A549 (cell line): ENCODE measurements around the gene NTN4.

Experiments
- CBX2 ChIP-seq: fragments of 200-600 bp; sonication (generic); IDR thresholded peaks from 2 replicates; pipeline ENCODE4 v1.6.1; 2016; ENCODE audit warnings: low read depth, mild to moderate bottlenecking, borderline replicate concordance
- CHD4 ChIP-seq: fragments of 200-600 bp; sonication (generic); IDR thresholded peaks from 2 replicates; pipeline ENCODE4 v1.6.1; 2016; ENCODE audit warnings: antibody characterized with exemption, mild to moderate bottlenecking, borderline replicate concordance
- CTCF ChIP-seq: fragments of >200 bp; sonication (Bioruptor Twin); formaldehyde crosslinking; IDR thresholded peaks from 3 replicates; pipeline ENCODE4 v1.5.1; 2016
- HES2 ChIP-seq: fragments of >200 bp; sonication (Bioruptor Twin); formaldehyde crosslinking; IDR thresholded peaks from 2 replicates; pipeline ENCODE4 v1.6.1; 2016
- JUN ChIP-seq, 2 experiments: fragments of >200 bp; sonication (Bioruptor Twin); formaldehyde crosslinking; IDR thresholded peaks; 2 replicates in 1 of 2; 3 replicates in 1 of 2; pipeline ENCODE4 v1.6.1; 2016 to 2017
- MAX ChIP-seq: IDR thresholded peaks from 2 replicates; pipeline ENCODE4 v1.6.1; 2012
- MAZ ChIP-seq: fragments of 150-350 bp; IDR thresholded peaks from 2 replicates; pipeline ENCODE4 v1.6.1; 2014; ENCODE audit warnings: antibody characterized with exemption, low read depth, low read length, borderline replicate concordance
- MYC ChIP-seq: IDR thresholded peaks from 2 replicates; pipeline ENCODE4 v1.6.1; 2012; ENCODE audit warnings: mild to moderate bottlenecking, inconsistent platforms, low read length, improper control_type of control experiment, borderline replicate concordance
- RARB ChIP-seq: fragments of 250-450 bp; sonication (Bioruptor Pico); IDR thresholded peaks from 2 replicates; pipeline ENCODE4 v1.8.0; 2021; ENCODE audit warnings: mild to moderate bottlenecking, moderate library complexity
- RFX5 ChIP-seq: fragments of 450-650 bp; IDR thresholded peaks from 2 replicates; pipeline ENCODE4 v1.7.1; 2014; ENCODE audit warnings: antibody characterized with exemption, mild to moderate bottlenecking, moderate library complexity
- USF2 ChIP-seq: fragments of 450-650 bp; IDR thresholded peaks from 2 replicates; pipeline ENCODE4 v1.6.1; 2014; ENCODE audit warnings: antibody characterized with exemption

- no peak for TF ChIP-seq USF2
- TF ChIP-seq RARB (CRISPR knock-in tag): peak; percentile 59
- no peak for TF ChIP-seq CTCF
- TF ChIP-seq MAZ: no peak
- no peak for TF ChIP-seq CHD4
- TF ChIP-seq JUN (IDR thresholded peaks at IDR 0.05): peak; percentile 44 to 81; a peak in 2 of 5 replicates
- TF ChIP-seq RFX5: no peak
- TF ChIP-seq CBX2: no peak
- peak; percentile 73 for TF ChIP-seq MAX
- TF ChIP-seq MYC: no peak
- no peak for TF ChIP-seq HES2
Observed at GRCh38 chr12:95648990-95649791, 141.4 kb downstream of the NTN4 start.
